GM19438 (cell line): ENCODE measurements around the gene COP1.
"Not testable (repeated sequence)": the region's sequence is repeated elsewhere in the genome, so short reads cannot be mapped to it uniquely, and the experiment has no call there.

Experiments
- ATAC-seq: cut with Tn5 transposase; IDR thresholded peaks from one replicate; pipeline ENCODE4 v1.9.1; 2021; ENCODE audit warnings: low read depth; ENCODE audit not compliant: unreplicated experiment

Gene COP1

GRCh38 chr1:176141449-176141848 lies 65.6 kb downstream of the COP1 start:
- ATAC-seq, result no peak

DNA sequence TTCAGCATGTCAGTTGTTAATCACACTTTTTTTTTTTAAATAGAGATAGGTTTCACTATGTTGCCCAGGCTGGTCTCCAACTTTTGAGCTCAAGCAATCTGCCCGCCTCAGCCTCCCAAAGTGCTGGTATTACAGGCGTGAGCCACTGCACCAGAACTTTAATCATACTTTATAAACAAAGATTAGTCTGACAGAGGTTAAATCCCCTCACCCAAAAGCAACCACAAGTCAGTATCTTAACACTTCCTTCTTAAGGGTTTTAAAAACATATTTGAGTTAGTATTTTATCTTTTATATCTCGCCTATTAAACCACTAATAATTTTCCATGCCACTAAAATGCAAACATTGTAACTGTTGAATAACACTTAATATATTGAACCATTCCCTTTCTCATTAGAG lies 70.2 kb downstream of the COP1 start:
- no peak for ATAC-seq

DNA sequence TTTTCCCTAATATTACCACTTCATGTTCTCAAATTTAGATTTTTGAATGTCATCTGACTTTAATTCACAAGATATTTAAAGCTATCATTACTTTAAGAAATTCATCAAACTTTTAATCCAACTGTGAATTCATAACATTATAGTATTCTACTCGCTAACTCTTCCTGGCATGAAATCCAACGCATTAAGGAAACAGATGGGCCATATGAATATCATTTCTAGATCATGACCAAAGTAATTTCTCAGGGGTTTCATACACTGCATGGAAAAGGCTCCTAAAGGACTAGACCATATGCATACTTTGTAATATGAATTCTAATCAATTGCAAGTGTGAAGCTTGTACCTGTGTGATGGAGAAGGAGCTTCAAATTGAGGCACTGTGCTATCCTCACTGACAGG lies 72.4 kb downstream of the COP1 start:
- no peak for ATAC-seq

DNA sequence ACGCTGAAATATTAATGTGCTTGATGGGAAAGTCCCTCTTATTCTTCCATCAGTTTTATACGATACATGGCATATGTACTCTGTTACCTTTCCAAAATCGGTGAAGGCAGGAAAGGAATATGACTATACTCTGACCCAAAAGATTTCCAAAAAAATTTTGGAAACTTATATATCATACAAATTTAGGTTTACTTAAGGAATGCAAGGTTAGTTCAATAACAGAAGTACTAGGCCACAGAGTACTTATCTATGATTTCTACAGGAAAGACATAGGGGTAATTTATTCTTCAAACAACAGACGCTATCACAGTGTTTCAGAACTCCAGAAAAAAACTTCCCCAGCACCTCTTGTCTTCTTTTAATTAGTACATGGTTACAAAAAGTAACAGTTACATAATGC lies 84.8 kb downstream of the COP1 start:
- ATAC-seq, result no peak

DNA sequence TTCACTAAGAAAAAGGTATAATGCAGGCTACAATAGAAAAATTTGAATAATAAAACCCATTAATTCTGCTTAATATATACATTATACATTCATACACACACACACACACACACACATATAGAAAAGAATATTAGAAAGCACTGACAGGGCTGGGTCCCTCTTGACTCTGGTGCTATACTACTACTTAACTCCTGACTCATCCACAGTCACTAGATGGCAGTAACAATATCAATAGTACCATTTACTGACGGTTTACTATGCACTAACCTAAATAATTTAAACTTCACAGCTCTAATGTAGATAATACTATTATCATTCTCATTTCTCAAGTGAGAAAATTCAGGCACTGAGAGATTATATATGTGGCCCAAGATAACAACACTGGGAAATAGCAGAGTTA lies 87.5 kb downstream of the COP1 start:
- no peak for ATAC-seq

- no peak for ATAC-seq
Measured at GRCh38 chr1:176118985-176119384, 88.1 kb downstream of the COP1 start.

DNA sequence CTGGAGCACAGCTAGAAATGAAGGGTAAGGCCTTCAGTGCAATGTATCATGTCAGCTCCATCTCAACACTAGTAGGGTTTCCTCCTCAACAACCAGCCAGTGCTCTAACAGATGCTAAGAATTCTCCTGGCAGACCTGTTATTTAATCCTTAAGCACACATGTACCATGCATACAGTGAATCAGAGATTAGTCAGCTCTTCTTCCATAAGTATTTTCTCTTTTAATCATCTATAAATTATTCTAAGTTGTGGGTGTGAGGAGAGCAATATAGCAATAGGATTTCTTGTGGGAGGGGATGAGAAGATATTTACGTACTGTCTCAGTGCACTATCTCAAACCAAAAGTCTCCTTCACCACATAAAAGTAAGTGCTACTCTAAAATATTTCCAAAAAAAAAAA lies 95.3 kb downstream of the COP1 start:
- ATAC-seq, result no peak

DNA sequence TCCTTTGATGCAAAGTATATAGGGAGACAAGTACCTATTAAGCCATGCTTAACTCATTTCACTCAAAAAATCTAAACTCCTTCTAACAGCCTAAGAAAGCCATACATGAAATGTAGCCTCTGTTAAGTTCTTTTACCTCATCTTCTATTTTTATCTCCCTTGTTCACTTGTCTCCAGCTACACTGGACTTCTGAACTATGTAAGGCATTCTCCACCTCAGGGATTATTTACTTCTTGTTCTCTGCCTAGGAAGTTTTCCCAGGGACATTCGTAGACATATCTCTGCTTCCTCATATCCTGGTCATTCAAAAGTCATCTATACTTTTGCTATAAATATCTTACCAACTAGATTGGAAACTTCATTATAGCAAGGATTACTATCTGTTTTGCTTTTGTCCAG lies 96.9 kb downstream of the COP1 start:
- ATAC-seq, result no peak

- ATAC-seq, result no peak
Measured at GRCh38 chr1:176102768-176103350, 104.2 kb downstream of the COP1 start.

DNA sequence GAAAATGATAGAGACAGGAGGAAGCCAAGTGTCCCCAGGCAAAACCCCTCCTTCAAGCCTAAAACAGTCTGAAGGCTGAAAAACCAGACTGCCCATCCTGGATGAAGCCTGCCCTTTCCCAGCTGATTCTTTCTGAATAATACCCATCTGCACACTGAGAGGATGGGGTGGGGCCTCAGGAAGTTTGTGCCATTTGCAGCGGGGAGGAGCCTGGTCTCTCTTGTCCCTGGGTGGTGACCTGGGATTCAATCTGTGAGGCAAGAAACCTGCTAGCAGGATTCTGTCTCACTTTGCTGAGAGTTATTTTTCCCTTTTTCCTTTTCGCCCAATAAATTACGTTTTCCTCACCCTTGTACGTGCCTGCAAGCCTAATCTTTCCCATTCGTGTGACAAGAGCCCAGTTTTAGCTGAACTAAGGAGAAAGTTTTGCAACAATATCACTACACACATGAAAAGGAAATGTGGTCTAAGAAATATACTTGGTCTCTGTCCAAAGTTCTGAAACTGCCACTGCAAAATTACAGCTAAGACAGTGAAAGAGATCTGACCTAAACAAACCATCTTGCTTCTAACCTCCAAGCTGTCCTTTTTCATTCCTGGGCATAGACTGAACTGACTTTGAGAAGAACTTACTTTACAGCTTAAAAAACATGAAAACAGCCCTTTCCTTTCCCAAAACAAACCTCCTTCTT lies 105.0 kb downstream of the COP1 start:
- ATAC-seq, result no peak

DNA sequence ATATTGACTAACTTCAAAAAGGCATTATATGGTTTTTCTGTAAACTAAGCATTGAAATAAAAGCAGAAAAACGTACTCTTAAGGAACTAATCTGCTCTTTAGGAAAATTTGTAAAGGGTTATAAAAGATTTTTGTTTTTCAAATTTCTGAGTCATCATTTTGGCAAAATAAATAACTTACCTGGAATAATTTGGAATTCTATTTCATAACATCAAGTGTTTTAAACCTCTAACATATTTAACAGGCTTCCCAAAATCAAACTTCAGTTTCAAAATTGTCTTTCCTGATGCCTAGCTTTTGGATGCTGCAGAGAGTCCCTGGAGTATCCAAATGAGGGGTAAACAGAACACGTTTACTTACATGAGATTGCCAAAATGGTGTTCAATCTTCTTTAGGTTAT lies 108.5 kb downstream of the COP1 start:
- ATAC-seq, result no peak

DNA sequence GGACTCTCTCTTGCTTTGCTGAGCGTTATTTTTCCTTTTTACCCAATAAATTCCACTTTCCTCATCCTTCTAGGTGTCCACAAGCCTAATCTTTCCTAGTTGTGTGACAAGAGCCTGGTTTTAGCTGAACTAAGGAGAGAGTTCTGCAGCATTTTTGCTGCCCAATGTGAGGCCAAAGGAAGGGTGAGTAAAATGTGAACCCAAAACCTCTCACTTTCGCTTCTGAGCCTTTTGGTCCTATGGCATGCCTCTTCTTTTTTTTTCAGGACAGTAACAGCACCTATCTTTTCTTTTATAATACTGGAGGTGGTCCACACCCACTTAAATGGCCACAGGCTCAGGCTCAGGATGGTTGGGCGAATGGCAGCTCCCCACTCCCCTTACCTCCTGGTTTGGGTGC lies 111.1 kb downstream of the COP1 start:
- no peak for ATAC-seq

GRCh38 chr1:176090766-176091165 lies 116.3 kb downstream of the COP1 start:
- no peak for ATAC-seq

GRCh38 chr1:176087746-176088145 lies 119.3 kb downstream of the COP1 start:
- ATAC-seq, result not testable (repeated sequence)

GRCh38 chr1:176073524-176074157 lies 133.4 kb downstream of the COP1 start:
- ATAC-seq, result peak; percentile 66

DNA sequence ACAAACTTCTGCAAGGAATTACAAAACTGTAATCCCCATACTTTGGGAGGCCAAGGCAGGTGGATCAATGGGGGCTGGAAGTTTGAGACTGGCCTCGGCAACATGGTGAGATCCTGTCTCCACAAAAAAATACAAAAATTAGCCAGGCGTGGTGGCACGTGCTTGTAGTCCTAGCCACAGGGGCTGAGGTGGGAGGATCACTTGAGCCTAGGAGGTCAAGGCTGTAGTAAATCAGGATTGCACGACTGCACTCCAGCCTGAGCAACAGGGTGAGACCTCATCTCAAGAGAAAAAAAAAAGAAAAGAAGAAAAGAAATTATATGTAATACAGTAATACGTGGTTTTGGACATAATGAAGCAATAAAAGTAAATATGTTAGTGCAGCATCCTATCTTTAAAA lies 138.2 kb downstream of the COP1 start:
- ATAC-seq, result no peak

- no peak for ATAC-seq
Measured at GRCh38 chr1:176068256-176068655, 138.8 kb downstream of the COP1 start.

GRCh38 chr1:176066709-176067108 lies 140.4 kb downstream of the COP1 start:
- no peak for ATAC-seq

DNA sequence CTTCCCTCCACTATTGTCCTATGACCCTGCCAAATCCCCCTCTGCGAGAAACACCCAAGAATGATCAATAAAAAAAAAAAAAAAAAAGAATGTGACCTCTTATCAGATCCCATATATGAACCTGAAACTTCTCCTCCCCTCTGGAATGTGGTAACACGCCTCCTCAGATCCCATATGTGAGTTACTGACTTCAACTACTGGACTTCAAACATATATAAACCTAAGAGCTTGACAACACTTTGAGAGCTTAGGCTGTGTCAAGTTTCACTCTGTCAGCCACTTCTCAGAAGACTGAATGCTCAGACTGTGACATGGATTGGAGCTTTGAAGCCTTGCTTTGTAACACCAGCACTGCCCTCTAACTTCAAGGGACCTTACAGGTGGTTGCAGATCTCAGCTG lies 148.4 kb downstream of the COP1 start:
- ATAC-seq, result no peak

DNA sequence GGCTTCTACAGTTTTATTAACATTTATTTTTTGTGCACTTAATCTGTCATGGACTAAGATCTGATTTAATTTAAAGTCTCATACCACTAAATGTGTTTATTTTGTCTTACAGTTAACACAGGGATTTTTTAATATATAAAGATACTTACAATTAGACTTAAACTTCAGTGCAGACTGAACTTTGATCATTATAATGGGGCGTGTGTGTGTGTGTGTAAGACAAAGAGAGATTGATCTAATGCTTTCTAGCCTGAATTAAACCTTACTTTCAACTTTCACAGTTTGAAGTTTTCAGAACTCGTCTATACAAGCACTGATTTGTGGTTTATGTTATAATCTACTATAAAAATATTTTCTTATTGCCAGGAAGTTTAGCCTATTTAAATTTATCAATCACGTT lies 150.8 kb downstream of the COP1 start:
- no peak for ATAC-seq

DNA sequence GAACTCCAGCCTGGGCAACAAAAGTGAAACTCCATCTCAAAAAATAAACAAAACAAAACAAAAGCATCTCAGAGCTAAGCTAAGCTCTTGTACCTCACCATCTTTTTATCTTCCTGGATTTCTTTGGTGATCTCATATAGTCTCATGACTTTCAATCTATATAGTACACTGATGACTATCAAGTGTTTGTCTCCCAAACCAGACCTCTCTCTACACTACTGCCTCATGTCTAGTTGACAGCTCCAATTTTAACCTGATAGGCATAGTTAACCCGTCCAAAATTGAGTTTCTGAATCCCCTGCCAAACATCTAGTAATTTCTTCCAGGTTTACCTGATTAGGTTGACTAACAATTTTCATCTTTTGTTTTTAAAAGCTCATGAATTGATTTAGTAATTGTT lies 151.7 kb downstream of the COP1 start:
- no peak for ATAC-seq

GRCh38 chr1:176051902-176052518 lies 155.1 kb downstream of the COP1 start:
- no peak for ATAC-seq
